ENCODE measurements around the gene LAD1. TPM values are rescaled to one million over a fixed set of nuclear protein-coding genes. Genes with fewer than 3 reads are reported as not detected.

LAD1 gene
- total and polyA plus RNA-seq, 2 of the 4 experiments (the other 2 are of a cell fraction), result under 0.01 to 0.07 TPM

- H3K23ac ChIP-seq (ENCODE audit: low read depth, low read length), result 0 out of 2 replicates have a peak overlapping the region, but pooled peaks have one; percentile 20
- H3K4me3 ChIP-seq (ENCODE audit: insufficient read depth, low read depth, low read length), result no peak overlapping the region
- H3K27ac ChIP-seq (ENCODE audit: insufficient read depth, low read length), result no peak overlapping the region
- H3K4ac ChIP-seq (ENCODE audit: low read depth, low read length), result peak overlapping the region; percentile 95
- no peak overlapping the region for H2BK5ac ChIP-seq (ENCODE audit: low read depth, low read length, poor library complexity, severe bottlenecking)
- peaks cover 20% of the 10 kb centered on the region for H3K4me1 ChIP-seq (ENCODE audit: control insufficient read depth, insufficient read depth, low read length)
- 0 out of 2 replicates have a peak overlapping the region, but pooled peaks have one; percentile 61 for H3K14ac ChIP-seq (replicated peaks; ENCODE audit: low read depth, low read length)
- peak overlapping the region; percentile 96 for H2BK20ac ChIP-seq (ENCODE audit: low read depth, low read length)
- H4K8ac ChIP-seq (ENCODE audit: low read depth in 2 of 2, low read length in 2 of 2), result peak overlapping the region; percentile 55 to 96; a peak in 2 of 4 replicates
- in situ Hi-C loops (cut with MboI; ENCODE audit: low sequenced_read_pairs), result no loop called here
- H2BK120ac ChIP-seq (ENCODE audit: low read depth, low read length), result peak overlapping the region; percentile 98
- H4K20me1 ChIP-seq (ENCODE audit: insufficient read depth, low read length), result no peaks in the 10 kb centered on the region
- H2AK9ac ChIP-seq (replicated peaks; ENCODE audit: low read depth, low read length, poor library complexity), result peak overlapping the region; percentile 97
- no TSS peak for BruUV-seq (replicated peaks)
- intact Hi-C loops (cut with micrococcal nuclease), result loop anchor here (10.0 kb wide), 1 partner anchor 1941 kb away; no protein-coding TSS in a partner anchor
- peaks cover 0 to 3% of the 10 kb centered on the region in 2 experiments; a peak in 1 of 4 replicates for H3K79me1 ChIP-seq (ENCODE audit: low read depth in 1 of 2, low read length in 2 of 2)
- H3K9me1 ChIP-seq (ENCODE audit: insufficient read depth, low read length), result peaks cover 21% of the 10 kb centered on the region
- no peak for ATAC-seq (ENCODE audit: low read depth)
- H3K36me3 ChIP-seq (ENCODE audit: control insufficient read depth, insufficient read depth, low read length), result no peaks in the 10 kb centered on the region
- H4K5ac ChIP-seq (ENCODE audit: low read depth, low read length), result no peak overlapping the region
- H3K56ac ChIP-seq (ENCODE audit: extremely low read depth, insufficient read depth, low read length), result no peak overlapping the region
- H3K9me3 ChIP-seq (ENCODE audit: control insufficient read depth, insufficient read depth, low read length), result no peaks in the 10 kb centered on the region
- WGBS, 2 experiments (ENCODE audit: extremely low coverage in 2 of 2, insufficient read length in 1 of 2), result 80% methylated on average over 1 of the region's 8 CpGs; no CpG with 5 or more reads in 1 of the 2 experiments
- peak overlapping the region; percentile 33; the same call in 1 of the 2 replicates for H3K18ac ChIP-seq (ENCODE audit: low read depth, low read length)
- TF ChIP-seq SMC3 (IDR thresholded peaks at IDR 0.05; ENCODE audit: low read depth, low read length) (peak; percentile 22; the same call in 1 of the 2 replicates), RAD21 (IDR thresholded peaks at IDR 0.05; ENCODE audit: low read length) (peak; percentile 50), CTCF (conservative IDR thresholded peaks at IDR 0.05; ENCODE audit: low read depth, low read length) (peak; percentile 66), MXI1 (IDR thresholded peaks at IDR 0.05; ENCODE audit: borderline replicate concordance, low read depth, low read length) (no peak), ELK1 (IDR thresholded peaks at IDR 0.05; ENCODE audit: borderline replicate concordance, low read depth, low read length) (no peak)
- DNase-seq, result peak; percentile 19
- H3K27me3 ChIP-seq (ENCODE audit: control insufficient read depth, insufficient read depth, low read length), result peaks cover under 1% of the 10 kb centered on the region
- no peak overlapping the region for H3K4me2 ChIP-seq (ENCODE audit: low read depth, low read length)
- peak overlapping the region; percentile 96 for H4K91ac ChIP-seq (ENCODE audit: insufficient read depth, low read depth, low read length)
- dilution Hi-C loops (cut with HindIII; ENCODE audit: low sequenced_read_pairs, unreplicated experiment), result no loop called here
- H2AK5ac ChIP-seq (ENCODE audit: low read depth, low read length), result peak overlapping the region; percentile 96
- H2AFZ ChIP-seq (replicated peaks; ENCODE audit: low read length, poor library complexity), result peak overlapping the region; percentile 63
- CTCF ChIA-PET, result interaction anchor here (1.0 to 1.1 kb wide), 2 partner anchors 9 to 50 kb away, joined by 3 to 4 read pairs; no protein-coding TSS in a partner anchor
- peak overlapping the region; percentile 62; the same call in 2 of the 3 replicates for H2BK15ac ChIP-seq (ENCODE audit: low read depth, low read length)
- POLR2A ChIA-PET (ENCODE audit: unreplicated experiment), result no interaction called here
- H3K9ac ChIP-seq (ENCODE audit: low read depth, low read length), result no peak overlapping the region
Measured at GRCh38 chr1:201385299-201385891, 13.7 kb downstream of the LAD1 start.
